Adrenal gland (tissue), 12 donors: ENCODE data around the gene LASP1. TPM values are rescaled to one million over a fixed set of nuclear protein-coding genes. Genes with fewer than 3 reads are reported as not detected.

ENCODE experiments used
- DNase-seq, 7 donors: peaks; one replicate each; pipeline ENCODE4 v3.0.0-alpha.2; 2019 to 2020
- H3K27ac ChIP-seq, 5 donors: fragments of 200-600 bp; sonication (generic) in 4 of 5; 1 replicate in 3 of 5; 2 replicates in 2 of 5; pipeline versions ENCODE4 v1.5.1 to v1.8.0; 2016 to 2020; ENCODE audit warnings: mild to moderate bottlenecking in 1 of 5
- H3K27me3 ChIP-seq: fragments of 200-600 bp; 2 replicates; pipeline ENCODE4 v1.8.0; 2021
- H3K36me3 ChIP-seq, 2 donors: fragments of 200-600 bp; replicated peaks in 1 of 2; 1 replicate in 1 of 2; 2 replicates in 1 of 2; pipeline versions ENCODE4 v1.5.1 to v1.8.0; 2018 to 2022
- H3K4me1 ChIP-seq, 2 donors: fragments of 200-600 bp; replicated peaks in 1 of 2; 1 replicate in 1 of 2; 2 replicates in 1 of 2; pipeline versions ENCODE4 v1.5.1 to v1.8.0; 2018 to 2021
- H3K4me3 ChIP-seq, 4 donors: fragments of 200-600 bp; sonication (generic) in 3 of 4; one replicate each; pipeline ENCODE4 v1.5.1; 2016 to 2018
- H3K9me3 ChIP-seq, 3 donors: fragments of 200-600 bp; sonication (generic) in 1 of 3; replicated peaks in 1 of 3; 1 replicate in 2 of 3; 2 replicates in 1 of 3; pipeline versions ENCODE4 v1.5.1 to v1.8.0; 2016 to 2021
- CTCF ChIP-seq, 6 experiments: fragments of 450-650 bp in 4 of 6; fragments of 200-600 bp in 2 of 6; sonication (generic) in 1 of 6; IDR thresholded peaks; 1 replicate in 5 of 6; 2 replicates in 1 of 6; pipeline versions ENCODE4 v1.5.1 to v1.8.0; 2016 to 2021; ENCODE audit warnings: antibody characterized with exemption in 6 of 6, mild to moderate bottlenecking in 2 of 6, moderate library complexity in 1 of 6
- POLR2A ChIP-seq, 2 donors: fragments of 450-650 bp; IDR thresholded peaks; one replicate each; pipeline ENCODE4 v1.6.1; 2017; ENCODE audit warnings: antibody characterized with exemption in 2 of 2, mild to moderate bottlenecking in 2 of 2, moderate library complexity in 1 of 2
- WGBS, 4 donors: extraction: QIAGEN DNeasy Blood & Tissue Kit in 2 of 4; methylation state at CpG; one replicate each; pipeline versions ENCODE4 v1.1.5 to v1.1.7; 2013 to 2017; 5-methylcytosine and 5-hydroxymethylcytosine counted together
- intact Hi-C, 2 donors: fragments of 100-400 bp; cut with DNase I; formaldehyde crosslinking; loops; one replicate each; pipeline versions ENCODE4 v1.14.1 to v1.15.0; 2022 to 2023
- polyA plus RNA-seq, 3 donors: library from polyadenylated mRNA; stranded (reverse); fragments of 200-250 nt in 2 of 3; fragments of 350-450 nt in 1 of 3; fragmentation: Illumina TruSeq in 1 of 3; extraction: RNeasy Lipid Tissue Mini Kit (QIAGEN cat#74804) in 1 of 3; gene quantifications; one replicate each; pipeline ENCODE4 v1.2.3, GENCODE V29; 2013 to 2014
- total RNA-seq, 9 donors: library from RNA; depleted of rRNA in 4 of 9; stranded (reverse); fragments of >200 nt in 4 of 9; fragments of 120-200 nt in 1 of 9; fragmentation: NEBNext Ultra II Directional in 1 of 9; extraction: Animal tissue kit (Norgen Biotek cat#: 25700) in 1 of 9; gene quantifications; one replicate each; pipeline versions ENCODE4 v1.1.0 to v1.2.4, GENCODE V29; 2013 to 2023
- donor health status: healthy with polysubstance abuse.
- donor health status: Bipolar disorder and iron deficiency.
- donor health status: DM: yes; HTN: yes; CAD: no.
- donor health status: DM: no; HTN: no; CAD: no.
- donor health status: DM: no; HTN: no; CAD: no.
- donor health status: DM: yes; HTN: yes; CAD: no.

Gene LASP1
- total and polyA plus RNA-seq, 12 donors = 36.3 to 123 (median 88.0) TPM

- WGBS, 4 donors = 81 to 90% (median 84%) methylated on average over 8 of the region's 8 CpGs
- intact Hi-C loops = no loop called here
- H3K9me3 ChIP-seq = no peaks in the 10 kb centered on the region
- peaks cover 24 to 49% of the 10 kb centered on the region in 2 donors for H3K4me1 ChIP-seq
- no peaks in the 10 kb centered on the region for H3K27me3 ChIP-seq
- DNase-seq = no peak
- H3K36me3 ChIP-seq = peaks cover 0 to 28% of the 10 kb centered on the region in 2 donors
- H3K27ac ChIP-seq = peak overlapping the region in 1 of 5 donors; percentile 1
- no peak overlapping the region for H3K4me3 ChIP-seq
- TF ChIP-seq POLR2A (IDR thresholded peaks at IDR 0.05) (no peak), CTCF (IDR thresholded peaks at IDR 0.05) (no peak)
Measured at GRCh38 chr17:38886643-38887010, 16.8 kb downstream of the LASP1 start.

GRCh38 chr17:38888842-38889241, 19.0 kb downstream of the LASP1 start:
- Histone ChIP-seq H3K9me3 (no peaks in the 10 kb centered on the region), H3K27me3 (no peaks in the 10 kb centered on the region), H3K36me3 (peaks cover 0 to 42% of the 10 kb centered on the region in 2 donors), H3K4me1 (peaks cover 21 to 46% of the 10 kb centered on the region in 2 donors), H3K4me3 (no peak overlapping the region), H3K27ac (no peak overlapping the region)
- WGBS, 4 donors = 85 to 93% (median 89%) methylated on average over 8 to 9 of the region's 9 CpGs
- intact Hi-C loops = no loop called here
- DNase-seq = no peak
- TF ChIP-seq CTCF (IDR thresholded peaks at IDR 0.05) (no peak), POLR2A (IDR thresholded peaks at IDR 0.05) (no peak)

- peak overlapping the region in 1 of 5 donors; percentile 18 for H3K27ac ChIP-seq
- H3K4me3 ChIP-seq = no peak overlapping the region
- 83 to 86% (median 85%) methylated on average over 7 to 12 of the region's 12 CpGs for WGBS, 4 donors
- no peak for TF ChIP-seq CTCF (IDR thresholded peaks at IDR 0.05)
- TF ChIP-seq POLR2A (IDR thresholded peaks at IDR 0.05) = no peak
- H3K27me3 ChIP-seq = no peaks in the 10 kb centered on the region
- intact Hi-C loops = no loop called here
- no peak for DNase-seq
- no peaks in the 10 kb centered on the region for H3K9me3 ChIP-seq
- H3K36me3 ChIP-seq = peaks cover 0 to 48% of the 10 kb centered on the region in 2 donors
- H3K4me1 ChIP-seq = peaks cover 27 to 45% of the 10 kb centered on the region in 2 donors
Measured at GRCh38 chr17:38889745-38890409, 20.0 kb downstream of the LASP1 start.

- Histone ChIP-seq H3K9me3 (no peaks in the 10 kb centered on the region), H3K36me3 (peaks cover 0 to 51% of the 10 kb centered on the region in 2 donors), H3K4me1 (peaks cover 22 to 40% of the 10 kb centered on the region in 2 donors), H3K27ac (peak overlapping the region in 1 of 5 donors; percentile 18), H3K27me3 (no peaks in the 10 kb centered on the region), H3K4me3 (no peak overlapping the region)
- no peak for TF ChIP-seq CTCF (IDR thresholded peaks at IDR 0.05)
- no peak for TF ChIP-seq POLR2A (IDR thresholded peaks at IDR 0.05)
- intact Hi-C loops = no loop called here
- no peak for DNase-seq
- WGBS, 4 donors = 78 to 100% (median 85%) methylated on average over 4 to 8 of the region's 8 CpGs
Measured at GRCh38 chr17:38890410-38890746, 20.5 kb downstream of the LASP1 start.
